MM.1S (cell line): Measurements from ENCODE around the gene SLC17A8.
"Not testable (repeated sequence)": the region's sequence is repeated elsewhere in the genome, so short reads cannot be mapped to it uniquely, and the experiment has no call there.

Experiments
- EZH2 ChIP-seq: fragments of 300-600 bp; sonication (generic); optimal IDR thresholded peaks from 2 replicates; pipeline ENCODE3; 2017; ENCODE audit warnings: low read depth, mild to moderate bottlenecking, antibody characterized with exemption, low read length, mixed read lengths
- EZH2phosphoT487 ChIP-seq: fragments of 300-600 bp; sonication (generic); IDR thresholded peaks from 2 replicates; pipeline ENCODE4 v1.6.1; 2018; ENCODE audit warnings: antibody characterized with exemption, low read length
- TF ChIP-seq, protein P1 (sequence below): fragments of 300-600 bp; sonication (generic); IDR thresholded peaks from 2 replicates; pipeline ENCODE4 v1.5.1; 2016; ENCODE audit warnings: antibody characterized with exemption, low read length, mixed read lengths

DNA sequence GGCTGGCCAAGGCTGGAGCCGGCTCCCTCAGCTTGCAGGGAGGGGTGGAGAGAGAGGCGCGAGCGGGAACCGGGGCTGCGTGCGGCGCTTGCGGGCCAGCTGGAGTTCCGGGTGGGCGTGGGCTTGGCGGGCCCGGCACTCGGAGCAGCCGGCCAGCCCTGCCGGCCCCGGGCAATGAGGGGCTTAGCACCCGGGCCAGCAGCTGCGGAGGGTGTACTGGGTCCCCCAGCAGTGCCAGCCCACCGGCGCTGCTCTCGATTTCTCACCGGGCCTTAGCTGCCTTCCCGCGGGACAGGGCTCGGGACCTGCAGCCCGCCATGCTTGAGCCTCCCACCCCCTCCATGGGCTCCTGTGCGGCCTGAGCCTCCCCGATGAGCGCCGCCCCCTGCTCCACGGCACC lies 73.4 kb downstream of the SLC17A8 start:
- TF ChIP-seq, protein P1, sequence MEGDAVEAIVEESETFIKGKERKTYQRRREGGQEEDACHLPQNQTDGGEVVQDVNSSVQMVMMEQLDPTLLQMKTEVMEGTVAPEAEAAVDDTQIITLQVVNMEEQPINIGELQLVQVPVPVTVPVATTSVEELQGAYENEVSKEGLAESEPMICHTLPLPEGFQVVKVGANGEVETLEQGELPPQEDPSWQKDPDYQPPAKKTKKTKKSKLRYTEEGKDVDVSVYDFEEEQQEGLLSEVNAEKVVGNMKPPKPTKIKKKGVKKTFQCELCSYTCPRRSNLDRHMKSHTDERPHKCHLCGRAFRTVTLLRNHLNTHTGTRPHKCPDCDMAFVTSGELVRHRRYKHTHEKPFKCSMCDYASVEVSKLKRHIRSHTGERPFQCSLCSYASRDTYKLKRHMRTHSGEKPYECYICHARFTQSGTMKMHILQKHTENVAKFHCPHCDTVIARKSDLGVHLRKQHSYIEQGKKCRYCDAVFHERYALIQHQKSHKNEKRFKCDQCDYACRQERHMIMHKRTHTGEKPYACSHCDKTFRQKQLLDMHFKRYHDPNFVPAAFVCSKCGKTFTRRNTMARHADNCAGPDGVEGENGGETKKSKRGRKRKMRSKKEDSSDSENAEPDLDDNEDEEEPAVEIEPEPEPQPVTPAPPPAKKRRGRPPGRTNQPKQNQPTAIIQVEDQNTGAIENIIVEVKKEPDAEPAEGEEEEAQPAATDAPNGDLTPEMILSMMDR, result not testable (repeated sequence)
- TF ChIP-seq EZH2, EZH2phosphoT487: not testable (repeated sequence)
